Subcutaneous adipose tissue (tissue), 4 donors: Measurements from ENCODE around the gene ATP2A2. TPM values are rescaled to one million over a fixed set of nuclear protein-coding genes. Genes with fewer than 3 reads are reported as not detected.

Experiments
- total RNA-seq, 4 donors: library from RNA; depleted of rRNA; stranded (reverse); fragments of >200 nt; gene quantifications; one replicate each; pipeline ENCODE4 v1.1.0, GENCODE V29; 2016
- TF ChIP-seq, protein P1 (sequence below): fragments of 450-650 bp; IDR thresholded peaks from one replicate; pipeline ENCODE4 v1.5.1; 2016; ENCODE audit warnings: low read depth, mild to moderate bottlenecking, control low read depth, antibody characterized with exemption, moderate library complexity

The ATP2A2 gene
- total RNA-seq, 4 donors from 2014 or later: 75.7 to 152 (median 91.4) TPM

DNA sequence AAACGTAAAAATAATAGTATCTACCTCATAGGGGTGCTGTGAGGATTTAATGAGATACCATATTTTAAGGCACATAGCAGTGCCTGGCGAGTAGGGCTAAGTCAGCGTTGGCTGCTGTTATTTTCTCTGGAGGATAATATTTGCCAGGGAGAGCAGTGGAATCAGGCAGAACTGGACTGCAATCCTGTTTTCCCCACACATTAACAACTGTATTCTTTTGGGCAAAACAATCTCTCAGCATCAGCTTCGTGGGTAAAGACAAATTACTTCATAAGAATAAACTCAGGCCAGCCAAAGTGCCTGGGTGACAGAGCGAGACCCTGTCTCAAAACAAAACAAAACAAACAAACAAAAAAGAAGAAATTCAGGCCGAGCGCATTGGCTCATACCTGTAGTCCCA is 29.7 kb upstream of the ATP2A2 start:
- TF ChIP-seq, protein P1, sequence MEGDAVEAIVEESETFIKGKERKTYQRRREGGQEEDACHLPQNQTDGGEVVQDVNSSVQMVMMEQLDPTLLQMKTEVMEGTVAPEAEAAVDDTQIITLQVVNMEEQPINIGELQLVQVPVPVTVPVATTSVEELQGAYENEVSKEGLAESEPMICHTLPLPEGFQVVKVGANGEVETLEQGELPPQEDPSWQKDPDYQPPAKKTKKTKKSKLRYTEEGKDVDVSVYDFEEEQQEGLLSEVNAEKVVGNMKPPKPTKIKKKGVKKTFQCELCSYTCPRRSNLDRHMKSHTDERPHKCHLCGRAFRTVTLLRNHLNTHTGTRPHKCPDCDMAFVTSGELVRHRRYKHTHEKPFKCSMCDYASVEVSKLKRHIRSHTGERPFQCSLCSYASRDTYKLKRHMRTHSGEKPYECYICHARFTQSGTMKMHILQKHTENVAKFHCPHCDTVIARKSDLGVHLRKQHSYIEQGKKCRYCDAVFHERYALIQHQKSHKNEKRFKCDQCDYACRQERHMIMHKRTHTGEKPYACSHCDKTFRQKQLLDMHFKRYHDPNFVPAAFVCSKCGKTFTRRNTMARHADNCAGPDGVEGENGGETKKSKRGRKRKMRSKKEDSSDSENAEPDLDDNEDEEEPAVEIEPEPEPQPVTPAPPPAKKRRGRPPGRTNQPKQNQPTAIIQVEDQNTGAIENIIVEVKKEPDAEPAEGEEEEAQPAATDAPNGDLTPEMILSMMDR: no peak

DNA sequence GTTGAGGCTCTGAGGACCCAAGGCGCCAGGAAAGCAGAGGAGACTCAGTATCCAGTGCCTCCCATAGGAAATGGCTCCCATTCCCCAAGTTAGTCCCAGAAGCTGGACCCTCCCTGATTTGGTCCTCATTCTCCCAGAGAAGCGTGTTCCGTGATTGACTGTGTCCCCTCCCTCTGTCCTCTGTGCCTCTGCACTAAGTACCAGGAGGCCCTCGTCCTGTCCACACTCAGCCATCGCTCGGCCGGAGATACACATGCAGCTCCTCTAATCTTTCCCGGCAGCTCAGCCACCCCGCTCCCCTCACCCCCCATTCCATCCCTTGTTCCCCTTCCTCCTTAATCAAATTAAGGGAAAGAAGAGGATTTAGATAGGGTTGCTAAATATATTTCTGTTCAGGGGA is 28.3 kb upstream of the ATP2A2 start:
- TF ChIP-seq, protein P1: no peak

DNA sequence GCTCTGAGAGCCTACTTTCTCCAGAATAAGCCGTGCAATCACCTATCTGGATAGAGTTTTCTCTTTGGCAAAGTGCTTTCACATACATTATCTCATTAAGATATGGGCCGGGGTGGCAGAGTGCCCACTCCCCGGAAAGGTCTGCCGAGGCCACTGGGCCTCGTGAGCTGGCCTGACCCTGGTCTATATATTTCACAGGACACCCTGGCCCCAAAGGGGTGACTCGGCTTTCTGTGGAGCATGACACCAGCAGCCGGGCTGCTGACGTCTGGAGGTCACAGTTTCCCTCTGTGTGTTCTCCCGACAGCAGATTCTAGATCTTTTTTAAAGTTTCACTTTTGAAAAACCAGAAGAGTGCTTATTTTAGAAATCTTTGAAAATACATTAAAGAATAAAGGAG is 27.9 kb upstream of the ATP2A2 start:
- TF ChIP-seq, protein P1: no peak

DNA sequence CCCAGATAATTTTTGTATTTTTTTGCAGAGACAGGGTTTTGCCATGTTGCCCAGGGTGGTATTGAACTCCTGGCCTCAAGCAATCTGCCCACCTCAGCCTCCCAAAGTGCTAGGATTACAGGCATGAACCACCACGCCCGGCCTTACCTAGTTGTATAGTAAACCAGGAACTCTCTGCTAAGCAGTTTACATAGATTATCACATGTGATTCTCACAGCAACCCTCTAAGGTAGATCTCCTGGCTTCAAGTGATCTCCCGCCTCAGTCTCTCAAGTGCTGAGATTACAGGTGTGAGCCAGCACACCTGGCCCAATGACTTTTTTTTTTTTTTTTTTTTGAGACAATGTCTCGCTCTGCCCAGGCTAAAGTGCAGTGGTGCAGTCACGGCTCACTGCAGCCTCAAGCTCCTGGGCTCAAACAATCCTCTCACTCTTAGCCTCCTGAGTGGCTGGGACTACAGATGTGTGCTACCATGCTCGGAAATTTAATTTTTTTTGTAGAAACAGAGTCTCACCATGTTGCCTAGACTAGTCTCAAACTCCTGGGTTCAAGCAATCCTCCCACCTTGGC is 26.0 kb upstream of the ATP2A2 start:
- TF ChIP-seq, protein P1: no peak

DNA sequence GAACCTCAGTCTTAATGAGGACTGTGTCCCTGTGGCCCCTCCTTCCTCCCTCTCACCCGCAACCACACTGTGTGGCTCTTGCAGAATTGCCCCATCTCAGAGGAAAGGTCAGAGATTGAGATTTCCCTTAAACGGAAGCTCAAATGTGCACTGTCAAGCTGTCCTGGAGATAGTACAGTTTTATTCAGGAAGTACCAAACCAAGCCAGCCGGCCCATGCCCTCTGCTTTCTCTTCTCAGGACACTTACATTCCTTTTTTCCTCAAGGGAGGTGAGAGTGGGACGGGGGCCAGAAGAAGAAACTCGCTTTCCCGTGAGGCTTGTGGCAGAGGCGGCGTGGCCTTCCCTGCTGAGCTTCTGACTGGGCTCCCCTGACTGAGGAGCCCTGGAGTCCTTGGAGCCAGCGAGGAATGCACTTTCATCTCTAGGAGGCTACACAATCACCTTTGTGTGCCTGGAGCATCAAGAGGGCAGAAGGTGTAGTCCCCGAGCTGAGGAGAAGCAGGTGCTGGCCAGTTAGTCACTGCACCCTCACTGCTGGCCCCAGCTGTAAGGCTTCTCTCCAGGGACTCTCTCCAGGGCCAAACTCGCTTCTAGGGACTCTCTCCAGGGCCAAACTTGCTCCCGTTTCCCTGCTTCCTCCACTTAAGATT is 24.1 kb upstream of the ATP2A2 start:
- TF ChIP-seq, protein P1: no peak

DNA sequence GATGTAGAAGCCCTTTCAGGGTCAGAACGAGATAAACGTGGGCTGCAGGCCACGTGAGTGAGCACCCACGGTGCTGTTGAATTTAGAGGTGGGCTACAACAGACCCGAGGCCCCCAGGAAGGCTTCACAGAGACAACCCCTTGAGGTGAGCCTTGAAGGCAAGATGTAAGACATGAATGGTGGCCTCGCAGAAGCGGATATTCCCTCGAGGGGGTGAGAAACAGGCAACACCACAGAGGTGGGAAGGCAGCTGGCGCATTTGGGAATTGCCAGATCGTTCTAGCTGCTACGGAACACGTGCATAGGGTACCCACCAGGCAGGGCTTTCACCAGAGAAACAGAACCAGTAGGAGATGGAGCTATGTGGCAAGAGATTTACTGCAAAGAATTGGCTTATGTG is 22.6 kb upstream of the ATP2A2 start:
- TF ChIP-seq, protein P1: no peak

DNA sequence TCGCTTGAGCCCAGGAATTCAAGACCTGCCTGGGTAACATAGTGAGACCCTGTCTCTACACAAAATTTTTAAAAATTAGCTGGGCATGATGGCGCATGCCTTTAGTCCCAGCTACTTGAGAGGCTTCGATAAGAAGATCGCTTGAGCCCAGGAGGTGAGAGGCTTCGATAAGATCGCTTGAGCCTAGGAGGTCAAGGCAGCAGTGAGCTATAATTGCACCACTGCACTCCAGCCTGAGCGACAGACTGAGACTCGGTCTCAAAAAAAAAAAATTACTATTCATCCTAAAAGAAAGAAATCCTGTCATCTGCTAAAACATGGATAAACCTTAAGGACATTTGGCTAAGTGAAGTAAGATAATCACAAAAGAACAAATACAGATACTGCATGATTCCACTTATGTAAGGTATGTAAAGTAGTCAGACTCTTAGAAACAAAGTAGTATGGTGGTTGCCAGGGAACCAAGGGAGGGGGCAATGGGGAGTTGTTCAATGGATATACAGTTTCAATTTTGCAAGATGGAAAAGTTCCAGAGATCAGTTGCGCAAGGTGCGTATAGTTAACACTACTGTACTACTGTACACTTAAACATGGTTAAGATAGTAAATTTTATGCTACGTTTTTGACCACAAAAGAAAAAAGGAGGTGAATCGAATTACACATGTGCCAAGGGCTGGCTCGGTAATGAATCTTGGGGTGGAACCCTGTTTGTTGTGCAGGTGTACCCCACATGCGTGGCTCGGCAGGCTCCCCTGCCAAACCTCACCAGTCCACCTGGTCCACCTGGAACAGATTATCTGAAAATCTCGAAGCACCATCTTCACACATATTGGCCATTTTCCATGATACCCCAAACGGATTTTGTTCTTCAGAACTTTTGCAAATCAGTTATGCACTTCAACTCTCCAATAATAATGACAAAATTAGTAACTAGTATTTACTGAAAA is 18.3 kb upstream of the ATP2A2 start:
- TF ChIP-seq, protein P1: no peak
